ENCODE data around the gene ASB1.

Gene ASB1

DNA sequence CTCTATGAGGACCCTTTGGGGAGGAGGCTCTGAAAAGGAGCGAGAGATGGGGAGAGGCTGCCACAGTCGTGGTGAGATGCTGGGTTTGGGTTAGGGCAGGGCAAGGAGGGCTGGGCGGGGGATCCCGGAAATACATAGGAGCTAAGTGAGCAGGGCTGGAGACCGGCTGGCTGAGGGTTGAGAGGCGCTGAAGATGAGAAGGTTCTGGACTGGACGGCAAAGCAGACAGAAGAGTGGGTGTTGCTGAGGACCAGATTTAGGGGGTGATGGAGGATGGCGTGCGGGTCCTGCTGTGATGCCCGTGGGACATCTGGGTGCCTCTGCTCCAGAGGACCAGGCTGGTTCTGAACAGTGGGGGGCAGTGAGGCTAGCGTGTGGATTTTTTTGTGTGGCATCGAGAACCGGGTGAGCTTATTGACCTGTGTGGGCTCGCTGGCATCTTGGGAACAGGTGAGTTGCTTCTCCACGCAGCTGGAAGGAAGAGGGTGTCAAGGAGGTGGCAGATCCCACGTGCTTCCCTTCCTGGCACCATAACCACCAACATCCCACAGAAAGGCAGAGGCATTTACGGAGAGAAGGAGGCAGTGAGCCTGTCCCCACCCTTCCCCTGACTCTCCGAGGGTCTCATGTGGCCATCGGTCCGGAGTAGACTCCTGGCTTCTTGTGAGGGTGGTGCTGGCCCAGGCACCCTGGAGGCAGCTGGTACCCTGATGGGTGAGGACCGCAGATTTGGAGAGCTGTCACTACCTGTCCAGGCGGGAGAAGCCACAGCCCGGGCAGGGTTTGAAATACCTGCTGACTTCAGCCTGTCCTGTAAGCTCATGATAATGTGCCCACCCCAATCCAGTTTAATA, 70.3 kb downstream of the ASB1 start:
- no peak for ATAC-seq
- TF ChIP-seq, protein P1, sequence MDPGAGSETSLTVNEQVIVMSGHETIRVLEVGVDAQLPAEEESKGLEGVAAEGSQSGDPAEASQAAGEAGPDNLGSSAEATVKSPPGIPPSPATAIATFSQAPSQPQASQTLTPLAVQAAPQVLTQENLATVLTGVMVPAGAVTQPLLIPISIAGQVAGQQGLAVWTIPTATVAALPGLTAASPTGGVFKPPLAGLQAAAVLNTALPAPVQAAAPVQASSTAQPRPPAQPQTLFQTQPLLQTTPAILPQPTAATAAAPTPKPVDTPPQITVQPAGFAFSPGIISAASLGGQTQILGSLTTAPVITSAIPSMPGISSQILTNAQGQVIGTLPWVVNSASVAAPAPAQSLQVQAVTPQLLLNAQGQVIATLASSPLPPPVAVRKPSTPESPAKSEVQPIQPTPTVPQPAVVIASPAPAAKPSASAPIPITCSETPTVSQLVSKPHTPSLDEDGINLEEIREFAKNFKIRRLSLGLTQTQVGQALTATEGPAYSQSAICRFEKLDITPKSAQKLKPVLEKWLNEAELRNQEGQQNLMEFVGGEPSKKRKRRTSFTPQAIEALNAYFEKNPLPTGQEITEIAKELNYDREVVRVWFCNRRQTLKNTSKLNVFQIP (CRISPR knock-in tag; IDR thresholded peaks at IDR 0.05; ENCODE audit: borderline replicate concordance, low read depth) = no peak
- no peak for TF ChIP-seq GLIS3 (CRISPR knock-in tag; IDR thresholded peaks at IDR 0.05)
- no peak for TF ChIP-seq ZNF565 (CRISPR knock-in tag; conservative IDR thresholded peaks at IDR 0.05; ENCODE audit: low read depth)
- TF ChIP-seq, protein P2, sequence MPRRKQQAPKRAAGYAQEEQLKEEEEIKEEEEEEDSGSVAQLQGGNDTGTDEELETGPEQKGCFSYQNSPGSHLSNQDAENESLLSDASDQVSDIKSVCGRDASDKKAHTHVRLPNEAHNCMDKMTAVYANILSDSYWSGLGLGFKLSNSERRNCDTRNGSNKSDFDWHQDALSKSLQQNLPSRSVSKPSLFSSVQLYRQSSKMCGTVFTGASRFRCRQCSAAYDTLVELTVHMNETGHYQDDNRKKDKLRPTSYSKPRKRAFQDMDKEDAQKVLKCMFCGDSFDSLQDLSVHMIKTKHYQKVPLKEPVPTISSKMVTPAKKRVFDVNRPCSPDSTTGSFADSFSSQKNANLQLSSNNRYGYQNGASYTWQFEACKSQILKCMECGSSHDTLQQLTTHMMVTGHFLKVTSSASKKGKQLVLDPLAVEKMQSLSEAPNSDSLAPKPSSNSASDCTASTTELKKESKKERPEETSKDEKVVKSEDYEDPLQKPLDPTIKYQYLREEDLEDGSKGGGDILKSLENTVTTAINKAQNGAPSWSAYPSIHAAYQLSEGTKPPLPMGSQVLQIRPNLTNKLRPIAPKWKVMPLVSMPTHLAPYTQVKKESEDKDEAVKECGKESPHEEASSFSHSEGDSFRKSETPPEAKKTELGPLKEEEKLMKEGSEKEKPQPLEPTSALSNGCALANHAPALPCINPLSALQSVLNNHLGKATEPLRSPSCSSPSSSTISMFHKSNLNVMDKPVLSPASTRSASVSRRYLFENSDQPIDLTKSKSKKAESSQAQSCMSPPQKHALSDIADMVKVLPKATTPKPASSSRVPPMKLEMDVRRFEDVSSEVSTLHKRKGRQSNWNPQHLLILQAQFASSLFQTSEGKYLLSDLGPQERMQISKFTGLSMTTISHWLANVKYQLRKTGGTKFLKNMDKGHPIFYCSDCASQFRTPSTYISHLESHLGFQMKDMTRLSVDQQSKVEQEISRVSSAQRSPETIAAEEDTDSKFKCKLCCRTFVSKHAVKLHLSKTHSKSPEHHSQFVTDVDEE (CRISPR knock-in tag; IDR thresholded peaks at IDR 0.05) = no peak
- TF ChIP-seq, protein P3, sequence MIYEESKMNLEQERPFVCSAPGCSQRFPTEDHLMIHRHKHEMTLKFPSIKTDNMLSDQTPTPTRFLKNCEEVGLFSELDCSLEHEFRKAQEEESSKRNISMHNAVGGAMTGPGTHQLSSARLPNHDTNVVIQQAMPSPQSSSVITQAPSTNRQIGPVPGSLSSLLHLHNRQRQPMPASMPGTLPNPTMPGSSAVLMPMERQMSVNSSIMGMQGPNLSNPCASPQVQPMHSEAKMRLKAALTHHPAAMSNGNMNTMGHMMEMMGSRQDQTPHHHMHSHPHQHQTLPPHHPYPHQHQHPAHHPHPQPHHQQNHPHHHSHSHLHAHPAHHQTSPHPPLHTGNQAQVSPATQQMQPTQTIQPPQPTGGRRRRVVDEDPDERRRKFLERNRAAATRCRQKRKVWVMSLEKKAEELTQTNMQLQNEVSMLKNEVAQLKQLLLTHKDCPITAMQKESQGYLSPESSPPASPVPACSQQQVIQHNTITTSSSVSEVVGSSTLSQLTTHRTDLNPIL (CRISPR knock-in tag; IDR thresholded peaks at IDR 0.05; ENCODE audit: low read depth) = no peak
- no peak for TF ChIP-seq OSR1 (CRISPR knock-in tag; IDR thresholded peaks at IDR 0.05)
- no peak for TF ChIP-seq TOX (CRISPR knock-in tag; IDR thresholded peaks at IDR 0.05; ENCODE audit: borderline replicate concordance)
- TF ChIP-seq ZNF70 (CRISPR knock-in tag; IDR thresholded peaks at IDR 0.05) = no peak
- TF ChIP-seq ZC3H10 (CRISPR knock-in tag; IDR thresholded peaks at IDR 0.05) = no peak
- no peak for TF ChIP-seq TCF4 (CRISPR knock-in tag; IDR thresholded peaks at IDR 0.05; ENCODE audit: borderline replicate concordance)
- no peak for TF ChIP-seq ZFP3 (CRISPR knock-in tag; IDR thresholded peaks at IDR 0.05)
- TF ChIP-seq ESRRG (CRISPR knock-in tag; IDR thresholded peaks at IDR 0.05) = no peak
- TF ChIP-seq, protein P4, sequence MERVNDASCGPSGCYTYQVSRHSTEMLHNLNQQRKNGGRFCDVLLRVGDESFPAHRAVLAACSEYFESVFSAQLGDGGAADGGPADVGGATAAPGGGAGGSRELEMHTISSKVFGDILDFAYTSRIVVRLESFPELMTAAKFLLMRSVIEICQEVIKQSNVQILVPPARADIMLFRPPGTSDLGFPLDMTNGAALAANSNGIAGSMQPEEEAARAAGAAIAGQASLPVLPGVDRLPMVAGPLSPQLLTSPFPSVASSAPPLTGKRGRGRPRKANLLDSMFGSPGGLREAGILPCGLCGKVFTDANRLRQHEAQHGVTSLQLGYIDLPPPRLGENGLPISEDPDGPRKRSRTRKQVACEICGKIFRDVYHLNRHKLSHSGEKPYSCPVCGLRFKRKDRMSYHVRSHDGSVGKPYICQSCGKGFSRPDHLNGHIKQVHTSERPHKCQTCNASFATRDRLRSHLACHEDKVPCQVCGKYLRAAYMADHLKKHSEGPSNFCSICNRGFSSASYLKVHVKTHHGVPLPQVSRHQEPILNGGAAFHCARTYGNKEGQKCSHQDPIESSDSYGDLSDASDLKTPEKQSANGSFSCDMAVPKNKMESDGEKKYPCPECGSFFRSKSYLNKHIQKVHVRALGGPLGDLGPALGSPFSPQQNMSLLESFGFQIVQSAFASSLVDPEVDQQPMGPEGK (CRISPR knock-in tag; IDR thresholded peaks at IDR 0.05; ENCODE audit: borderline replicate concordance) = no peak
- no peak for TF ChIP-seq PPARA (CRISPR knock-in tag; IDR thresholded peaks at IDR 0.05; ENCODE audit: borderline replicate concordance)
- TF ChIP-seq CSDC2 (CRISPR knock-in tag; IDR thresholded peaks at IDR 0.05) = no peak
- TF ChIP-seq SNAI2 (CRISPR knock-in tag; IDR thresholded peaks at IDR 0.05) = no peak
- TF ChIP-seq RARB (CRISPR knock-in tag; IDR thresholded peaks at IDR 0.05) = no peak
- TF ChIP-seq, protein P5, sequence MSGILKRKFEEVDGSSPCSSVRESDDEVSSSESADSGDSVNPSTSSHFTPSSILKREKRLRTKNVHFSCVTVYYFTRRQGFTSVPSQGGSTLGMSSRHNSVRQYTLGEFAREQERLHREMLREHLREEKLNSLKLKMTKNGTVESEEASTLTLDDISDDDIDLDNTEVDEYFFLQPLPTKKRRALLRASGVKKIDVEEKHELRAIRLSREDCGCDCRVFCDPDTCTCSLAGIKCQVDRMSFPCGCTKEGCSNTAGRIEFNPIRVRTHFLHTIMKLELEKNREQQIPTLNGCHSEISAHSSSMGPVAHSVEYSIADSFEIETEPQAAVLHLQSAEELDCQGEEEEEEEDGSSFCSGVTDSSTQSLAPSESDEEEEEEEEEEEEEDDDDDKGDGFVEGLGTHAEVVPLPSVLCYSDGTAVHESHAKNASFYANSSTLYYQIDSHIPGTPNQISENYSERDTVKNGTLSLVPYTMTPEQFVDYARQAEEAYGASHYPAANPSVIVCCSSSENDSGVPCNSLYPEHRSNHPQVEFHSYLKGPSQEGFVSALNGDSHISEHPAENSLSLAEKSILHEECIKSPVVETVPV (CRISPR knock-in tag; IDR thresholded peaks at IDR 0.05) = no peak
- no peak for TF ChIP-seq ARNTL (CRISPR knock-in tag; IDR thresholded peaks at IDR 0.05; ENCODE audit: borderline replicate concordance, low read depth)
- TF ChIP-seq ZNF8 (CRISPR knock-in tag; IDR thresholded peaks at IDR 0.05) = no peak

DNA sequence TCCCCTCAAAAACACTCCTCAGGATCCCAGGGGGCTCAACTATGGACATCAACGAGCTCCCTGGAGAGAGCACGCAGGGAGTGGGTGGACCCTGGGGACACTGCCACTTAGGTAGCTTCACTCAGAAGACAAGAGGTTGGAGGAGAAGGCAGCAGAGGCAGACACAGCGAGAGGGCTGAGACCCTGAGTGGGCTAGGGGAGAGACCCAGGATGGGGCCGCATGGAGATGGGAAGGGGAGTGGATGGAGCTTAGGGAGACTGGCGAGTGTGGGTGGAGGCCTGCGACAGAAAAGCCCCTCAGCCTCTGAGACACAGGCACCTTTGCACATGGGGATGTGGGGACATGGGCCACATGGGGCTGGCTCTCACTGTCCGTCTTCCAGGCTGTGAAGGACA, 70.9 kb downstream of the ASB1 start:
- ATAC-seq = no peak
- TF ChIP-seq ESRRG (CRISPR knock-in tag; IDR thresholded peaks at IDR 0.05) (no peak), TOX (CRISPR knock-in tag; IDR thresholded peaks at IDR 0.05; ENCODE audit: borderline replicate concordance) (no peak), ISL1 (CRISPR knock-in tag; IDR thresholded peaks at IDR 0.05) (no peak), SNAI2 (CRISPR knock-in tag; IDR thresholded peaks at IDR 0.05) (no peak), OSR1 (CRISPR knock-in tag; IDR thresholded peaks at IDR 0.05) (no peak), ZFP3 (CRISPR knock-in tag; IDR thresholded peaks at IDR 0.05) (no peak)
- TF ChIP-seq, protein P4 (CRISPR knock-in tag; IDR thresholded peaks at IDR 0.05; ENCODE audit: borderline replicate concordance) = no peak
- TF ChIP-seq, protein P1 (CRISPR knock-in tag; IDR thresholded peaks at IDR 0.05; ENCODE audit: borderline replicate concordance, low read depth) = no peak
